HCT116 (cell line): ENCODE data around the gene USP48. TPM values are rescaled to one million over a fixed set of nuclear protein-coding genes. Genes with fewer than 3 reads are reported as not detected.

Source experiments
- ATAC-seq: fragments of 200-7000 bp; cut with Tn5 transposase; 2 replicates; pipeline ENCODE4 v1.9.1; 2020; ENCODE audit warnings: mild to moderate bottlenecking, moderate library complexity
- BruUV-seq: library from RNA; stranded (reverse); fragments of 400-500 nt; replicated peaks from 2 replicates; lab custom pipeline; 2021; lab: Mats Ljungman, UMichigan
- CTCF ChIA-PET: fragments of 300-600 bp; sonication (Branson Sonifier 250); formaldehyde crosslinking; loops from one replicate; lab custom pipeline; 2021; ENCODE audit warnings: antibody characterized with exemption; lab: Charles Lee
- POLR2A ChIA-PET: fragments of 300-600, 350-600 bp; sonication (Branson Sonifier 250); formaldehyde crosslinking; loops from one replicate; lab custom pipeline; 2021; ENCODE audit warnings: antibody characterized with exemption; lab: Charles Lee
- RAD21 ChIA-PET, 2 experiments: fragments of 300-600 bp; sonication (Branson Sonifier 250); formaldehyde crosslinking; loops; one replicate each; lab custom pipeline; 2023; ENCODE audit warnings: low total read pairs in 2 of 2; ENCODE audit not compliant: uncharacterized antibody in 2 of 2, unreplicated experiment in 2 of 2, low non-redundant PET in 1 of 2; lab: Charles Lee
- DNase-seq: peaks from one replicate; pipeline ENCODE4 v3.0.0-alpha.2; 2010; ENCODE audit warnings: low read depth, low spot score
- H2AFZ ChIP-seq: fragments of 200-600 bp; shearing (Covaris generic), sonication (generic); 2 replicates; pipeline ENCODE4 v1.6.1; 2017; ENCODE audit warnings: low read depth, mixed run types, mixed read lengths, antibody characterized with exemption, low read length; ENCODE audit not compliant: poor library complexity, severe bottlenecking
- H3K27ac ChIP-seq: 2 replicates; pipeline ENCODE4 v1.5.1; 2012; ENCODE audit warnings: low read depth, low read length
- H3K27me3 ChIP-seq: fragments of 200-600 bp; sonication (generic); 2 replicates; pipeline ENCODE4 v1.6.1; 2016; ENCODE audit warnings: mixed run types, low read length, mixed read lengths; ENCODE audit not compliant: insufficient read depth
- H3K36me3 ChIP-seq, 2 experiments: fragments of 200-500 bp in 1 of 2; fragments of 200-600 bp in 1 of 2; sonication (Bioruptor generic) in 1 of 2; sonication (generic) in 1 of 2; 2 replicates each; pipeline versions ENCODE4 v1.5.1 to v1.6.1; 2014 to 2016; ENCODE audit warnings: low read length in 2 of 2, inconsistent platforms in 1 of 2, mixed read lengths in 1 of 2, mixed run types in 1 of 2; ENCODE audit not compliant: insufficient read depth in 2 of 2, control insufficient read depth in 1 of 2
- H3K4me1 ChIP-seq, 2 experiments: fragments of 200-600 bp in 1 of 2; sonication (generic) in 1 of 2; 2 replicates each; pipeline versions ENCODE4 v1.5.1 to v1.6.1; 2012 to 2017; ENCODE audit warnings: low read length in 2 of 2, inconsistent platforms in 1 of 2, mild to moderate bottlenecking in 1 of 2, mixed read lengths in 1 of 2, mixed run types in 1 of 2, moderate library complexity in 1 of 2; ENCODE audit not compliant: insufficient read depth in 2 of 2, control insufficient read depth in 1 of 2
- H3K4me2 ChIP-seq: fragments of 200-600 bp; sonication (generic); 2 replicates; pipeline ENCODE4 v1.6.1; 2017; ENCODE audit warnings: mixed run types, low read length, mixed read lengths
- H3K4me3 ChIP-seq, 2 experiments: fragments of 200-600 bp in 1 of 2; sonication (generic) in 1 of 2; replicated peaks in 1 of 2; 2 replicates each; pipeline ENCODE4 v1.5.1; 2011 to 2016; ENCODE audit warnings: low read length in 2 of 2, control low read depth in 1 of 2, low read depth in 1 of 2, mild to moderate bottlenecking in 1 of 2, mixed read lengths in 1 of 2, mixed run types in 1 of 2
- H3K79me2 ChIP-seq: fragments of 200-600 bp; sonication (generic); 2 replicates; pipeline ENCODE4 v1.6.1; 2017; ENCODE audit warnings: mild to moderate bottlenecking, mixed run types, low read length, moderate library complexity, mixed read lengths; ENCODE audit not compliant: insufficient read depth
- H3K9ac ChIP-seq: fragments of 200-600 bp; sonication (generic); 2 replicates; pipeline ENCODE4 v1.6.1; 2016; ENCODE audit warnings: low read length, mixed read lengths
- H3K9me2 ChIP-seq: fragments of 200-600 bp; sonication (generic), shearing (Covaris generic); 2 replicates; pipeline ENCODE4 v1.6.1; 2017; ENCODE audit warnings: mixed run types, mild to moderate bottlenecking, moderate library complexity; ENCODE audit not compliant: insufficient read depth
- H3K9me3 ChIP-seq, 2 experiments: fragments of 200-500 bp in 1 of 2; fragments of 200-600 bp in 1 of 2; sonication (Bioruptor generic) in 1 of 2; sonication (generic) in 1 of 2; 2 replicates each; pipeline ENCODE4 v1.6.1; 2014 to 2017; ENCODE audit warnings: low read length in 2 of 2, mixed read lengths in 2 of 2, inconsistent platforms in 1 of 2, low read depth in 1 of 2, mild to moderate bottlenecking in 1 of 2, mixed run types in 1 of 2, moderate library complexity in 1 of 2; ENCODE audit not compliant: control insufficient read depth in 1 of 2, insufficient read depth in 1 of 2
- H4K20me1 ChIP-seq: fragments of 200-600 bp; sonication (generic), shearing (Covaris generic); 2 replicates; pipeline ENCODE4 v1.6.1; 2017; ENCODE audit warnings: mixed run types, mild to moderate bottlenecking, moderate library complexity; ENCODE audit not compliant: insufficient read depth
- ATF3 ChIP-seq: IDR thresholded peaks from 2 replicates; pipeline ENCODE4 v1.6.1; 2012
- CBX3 ChIP-seq: IDR thresholded peaks from 2 replicates; pipeline ENCODE4 v1.6.1; 2012; ENCODE audit warnings: low read depth
- CEBPB ChIP-seq: IDR thresholded peaks from 2 replicates; pipeline ENCODE4 v1.6.1; 2012; ENCODE audit warnings: low read depth
- CTCF ChIP-seq, 3 experiments: fragments of 200-600 bp in 1 of 3; sonication (generic) in 1 of 3; IDR thresholded peaks in 2 of 3; conservative IDR thresholded peaks in 1 of 3; 2 replicates each; pipeline ENCODE4 v1.5.1; 2012 to 2017; ENCODE audit warnings: low read depth in 2 of 3, low read length in 2 of 3, antibody characterized with exemption in 1 of 3, borderline replicate concordance in 1 of 3, control low read depth in 1 of 3, mild to moderate bottlenecking in 1 of 3, mixed read lengths in 1 of 3, mixed run types in 1 of 3, moderate library complexity in 1 of 3; ENCODE audit not compliant: insufficient read depth in 1 of 3
- ELF1 ChIP-seq: IDR thresholded peaks from 2 replicates; pipeline ENCODE4 v1.6.1; 2012; ENCODE audit warnings: low read depth, borderline replicate concordance
- EZH2 ChIP-seq: fragments of 200-600 bp; sonication (generic); IDR thresholded peaks from 2 replicates; pipeline ENCODE4 v1.6.1; 2017; ENCODE audit warnings: antibody characterized with exemption, mixed run types
- EZH2phosphoT487 ChIP-seq: fragments of 200-600 bp; IDR thresholded peaks from 2 replicates; pipeline ENCODE4 v1.6.1; 2018; ENCODE audit warnings: antibody characterized with exemption, borderline replicate concordance
- JUND ChIP-seq: IDR thresholded peaks from 2 replicates; pipeline ENCODE4 v1.6.1; 2012
- POLR2A ChIP-seq: IDR thresholded peaks from 2 replicates; pipeline ENCODE4 v1.7.0; 2011; ENCODE audit warnings: borderline replicate concordance; ENCODE audit not compliant: insufficient read depth, insufficient read length; ENCODE audit errors: extremely low read depth
- POLR2AphosphoS5 ChIP-seq: IDR thresholded peaks from 2 replicates; pipeline ENCODE4 v1.6.1; 2011; ENCODE audit warnings: mild to moderate bottlenecking, low read depth, low read length, moderate library complexity
- RAD21 ChIP-seq: IDR thresholded peaks from 2 replicates; pipeline ENCODE4 v1.6.1; 2012; ENCODE audit warnings: low read depth, mild to moderate bottlenecking
- REST ChIP-seq: IDR thresholded peaks from 2 replicates; pipeline ENCODE4 v1.6.1; 2012; ENCODE audit warnings: low read depth
- SIN3A ChIP-seq: IDR thresholded peaks from 2 replicates; pipeline ENCODE4 v1.6.1; 2012; ENCODE audit warnings: low read depth
- SP1 ChIP-seq: IDR thresholded peaks from 2 replicates; pipeline ENCODE4 v1.6.1; 2012; ENCODE audit warnings: low read depth
- SRF ChIP-seq: IDR thresholded peaks from 2 replicates; pipeline ENCODE4 v1.6.1; 2012; ENCODE audit warnings: low read depth
- YY1 ChIP-seq: IDR thresholded peaks from 2 replicates; pipeline ENCODE4 v1.6.1; 2011; ENCODE audit warnings: low read length, low read depth, moderate library complexity, mild to moderate bottlenecking; ENCODE audit not compliant: insufficient replicate concordance; ENCODE audit errors: extremely low read depth
- ZBTB33 ChIP-seq: IDR thresholded peaks from 2 replicates; pipeline ENCODE4 v1.6.1; 2011; ENCODE audit warnings: mild to moderate bottlenecking, low read length, moderate library complexity; ENCODE audit not compliant: insufficient replicate concordance; ENCODE audit errors: extremely low read depth
- ZFX ChIP-seq: fragments of 450-650 bp; IDR thresholded peaks from 2 replicates; pipeline ENCODE4 v1.6.1; 2017
- intact Hi-C: fragments of 100-400 bp; cut with micrococcal nuclease; formaldehyde crosslinking; loops from 2 replicates; pipeline ENCODE4 v1.10.0; 2022
- total RNA-seq: library from RNA; stranded (reverse); gene quantifications from one replicate; pipeline ENCODE4 v1.2.1, GENCODE V29; 2021; ENCODE audit not compliant: unreplicated experiment

The USP48 gene
- total RNA-seq, 1 experiment from 2014 or later, result 54.8 TPM

GRCh38 chr1:21778405-21778727 lies 4.6 kb downstream of the USP48 start:
- BruUV-seq, result no TSS peak
- ChIA-PET RAD21 (no interaction called here), CTCF (no interaction called here), POLR2A (no interaction called here)
- no peak overlapping the region for H2AFZ ChIP-seq
- intact Hi-C loops, result no loop called here
- DNase-seq (no peak), ATAC-seq (no peak)
- H3K4me3 ChIP-seq, result no peak overlapping the region
- H3K9me2 ChIP-seq, result no peaks in the 10 kb centered on the region
- 0 out of 2 replicates have a peak, but pooled peaks cover 2% of the 10 kb centered on the region for H4K20me1 ChIP-seq
- H3K27ac ChIP-seq, result no peak overlapping the region
- H3K9me3 ChIP-seq, result no peaks in the 10 kb centered on the region
- H3K79me2 ChIP-seq, result peaks cover 90% of the 10 kb centered on the region
- no peaks in the 10 kb centered on the region for H3K27me3 ChIP-seq
- TF ChIP-seq SRF (no peak), ZFX (no peak), SP1 (no peak), ZBTB33 (no peak), ATF3 (no peak), EZH2phosphoT487 (no peak), SIN3A (no peak), REST (no peak), POLR2AphosphoS5 (no peak), EZH2 (no peak), YY1 (no peak), RAD21 (no peak), ELF1 (no peak), CBX3 (no peak), POLR2A (no peak), JUND (no peak), CEBPB (no peak), CTCF (IDR thresholded peaks at IDR 0.05 in 2 of 3, conservative IDR thresholded peaks at IDR 0.05 in 1 of 3; ENCODE audit: borderline replicate concordance in 1 of 3, insufficient read depth in 1 of 3, low read depth in 2 of 3, low read length in 2 of 3) (no peak)
- no peak overlapping the region for H3K4me2 ChIP-seq
- no peaks in the 10 kb centered on the region for H3K36me3 ChIP-seq
- no peak overlapping the region for H3K9ac ChIP-seq
- peaks cover 7 to 19% of the 10 kb centered on the region in 2 experiments; a peak in 3 of 4 replicates for H3K4me1 ChIP-seq
